Endometrium (tissue), 2 donors: ENCODE data around the gene CDIPT.
"Not testable (repeated sequence)": the region's sequence is repeated elsewhere in the genome, so short reads cannot be mapped to it uniquely, and the experiment has no call there.

Experiments used
- FAIRE-seq: peaks from 2 replicates; lab custom pipeline; 2012; peaks lifted over from hg19 to GRCh38; lab: Jason Lieb, UNC
- donor health status: control.
- donor health status: control.

CDIPT gene

GRCh38 chr16:29862884-29863668, at the start of gene CDIPT:
Gene CDIPT, minus strand, starts transcription at chr16:29863226. Its CDS starts 369 bp downstream, at chr16:29862857.
- FAIRE-seq, result peak; percentile 83

- FAIRE-seq, result no peak
These were observed 49.1 kb upstream of the CDIPT start for GRCh38 chr16:29912087-29912486.

- FAIRE-seq, result no peak
These were observed 48.6 kb upstream of the CDIPT start for GRCh38 chr16:29911676-29912010.

- no peak for FAIRE-seq
These were observed 48.0 kb upstream of the CDIPT start for GRCh38 chr16:29910819-29911675.

- not testable (repeated sequence) for FAIRE-seq
These were observed 46.8 kb upstream of the CDIPT start for GRCh38 chr16:29909851-29910250.

GRCh38 chr16:29909391-29909790, 46.4 kb upstream of the CDIPT start:
- FAIRE-seq, result no peak

- FAIRE-seq, result no peak
These were observed 45.7 kb upstream of the CDIPT start for GRCh38 chr16:29908719-29909220.

- FAIRE-seq, result no peak
These were observed 44.9 kb upstream of the CDIPT start for GRCh38 chr16:29907973-29908372.

GRCh38 chr16:29906520-29907244, 43.7 kb upstream of the CDIPT start:
- FAIRE-seq, result no peak

- FAIRE-seq, result no peak
These were observed 42.6 kb upstream of the CDIPT start for GRCh38 chr16:29905668-29906067.

GRCh38 chr16:29904947-29905346, 41.9 kb upstream of the CDIPT start:
- FAIRE-seq, result no peak

- FAIRE-seq, result no peak
These were observed 40.6 kb upstream of the CDIPT start for GRCh38 chr16:29903590-29903989.

- FAIRE-seq, result no peak
These were observed 38.5 kb upstream of the CDIPT start for GRCh38 chr16:29901607-29901945.

GRCh38 chr16:29900888-29901606, 38.0 kb upstream of the CDIPT start:
- FAIRE-seq, result no peak

GRCh38 chr16:29900102-29900887, 37.3 kb upstream of the CDIPT start, which contains the start of gene ASPHD1:
Gene ASPHD1, plus strand, starts transcription at chr16:29900488. Its CDS starts 484 bp downstream, at chr16:29900972.
- no peak for FAIRE-seq

- FAIRE-seq, result no peak
These were observed 36.6 kb upstream of the CDIPT start, which contains the start of gene SEZ6L2 for GRCh38 chr16:29899516-29900101. Gene SEZ6L2, minus strand, starts transcription at chr16:29899550. Its CDS starts 531 bp downstream, at chr16:29899019.

GRCh38 chr16:29898804-29899515, 35.9 kb upstream of the CDIPT start:
- no peak for FAIRE-seq

GRCh38 chr16:29898135-29898803, 35.2 kb upstream of the CDIPT start:
- FAIRE-seq, result no peak

GRCh38 chr16:29897333-29897732, 34.3 kb upstream of the CDIPT start:
- no peak for FAIRE-seq
